Tibial nerve (tissue), 4 donors: ENCODE results near the gene PROSER2.

Source experiments
- EP300 ChIP-seq, 2 donors: sonication (generic); formaldehyde crosslinking; IDR thresholded peaks; one replicate each; pipeline ENCODE4 v1.6.1; 2017; ENCODE audit warnings: antibody characterized with exemption in 2 of 2, mild to moderate bottlenecking in 1 of 2
- POLR2A ChIP-seq, 2 donors: fragments of 450-650 bp; IDR thresholded peaks; one replicate each; pipeline ENCODE4 v1.6.1; 2017; ENCODE audit warnings: antibody characterized with exemption in 2 of 2, mild to moderate bottlenecking in 2 of 2, moderate library complexity in 2 of 2
- TF ChIP-seq, protein P1 (sequence below), 5 experiments: fragments of 200-600 bp in 3 of 5; fragments of 450-650 bp in 2 of 5; sonication (generic) in 3 of 5; IDR thresholded peaks; one replicate each; pipeline ENCODE4 v1.5.1; 2016 to 2019; ENCODE audit warnings: antibody characterized with exemption in 5 of 5, mild to moderate bottlenecking in 3 of 5, moderate library complexity in 2 of 5

DNA sequence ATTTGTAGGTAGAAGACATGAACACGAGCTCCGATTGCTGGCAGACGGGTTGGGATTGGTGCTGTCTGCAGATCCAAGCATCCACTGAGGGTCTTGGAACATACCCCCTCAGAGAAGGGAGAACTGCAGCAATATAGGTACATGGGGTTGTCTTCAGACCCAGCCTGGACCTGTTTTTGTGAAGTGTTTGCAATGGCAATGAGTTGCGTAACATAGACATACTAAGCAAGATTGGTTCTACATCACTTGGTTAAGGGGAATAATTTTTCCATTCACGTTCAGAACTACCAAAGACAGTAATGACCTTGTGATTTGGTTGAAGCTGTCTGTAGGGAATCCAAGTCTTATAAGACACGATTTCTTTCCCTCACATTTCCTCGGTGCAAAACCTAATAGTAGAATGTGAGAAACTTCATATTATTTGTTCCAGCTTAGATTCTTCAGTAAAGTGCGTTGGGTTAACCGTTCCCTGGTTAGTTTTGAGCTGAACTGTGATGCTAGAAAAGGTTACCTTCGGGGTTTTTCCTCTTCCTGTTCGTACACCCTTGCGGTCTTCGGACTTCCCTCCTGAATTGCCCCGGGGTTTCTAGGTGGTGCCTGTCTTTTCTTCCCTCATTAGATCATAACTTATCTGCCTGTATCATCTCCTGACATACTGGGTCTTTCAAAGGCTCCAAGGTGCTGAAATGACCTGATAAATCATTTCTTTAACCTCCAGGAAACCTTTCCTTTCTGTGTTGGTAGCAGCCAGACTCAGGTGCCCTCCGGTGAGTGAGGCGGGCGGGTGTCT, 14.4 kb downstream of the PROSER2 start:
- TF ChIP-seq, protein P1, sequence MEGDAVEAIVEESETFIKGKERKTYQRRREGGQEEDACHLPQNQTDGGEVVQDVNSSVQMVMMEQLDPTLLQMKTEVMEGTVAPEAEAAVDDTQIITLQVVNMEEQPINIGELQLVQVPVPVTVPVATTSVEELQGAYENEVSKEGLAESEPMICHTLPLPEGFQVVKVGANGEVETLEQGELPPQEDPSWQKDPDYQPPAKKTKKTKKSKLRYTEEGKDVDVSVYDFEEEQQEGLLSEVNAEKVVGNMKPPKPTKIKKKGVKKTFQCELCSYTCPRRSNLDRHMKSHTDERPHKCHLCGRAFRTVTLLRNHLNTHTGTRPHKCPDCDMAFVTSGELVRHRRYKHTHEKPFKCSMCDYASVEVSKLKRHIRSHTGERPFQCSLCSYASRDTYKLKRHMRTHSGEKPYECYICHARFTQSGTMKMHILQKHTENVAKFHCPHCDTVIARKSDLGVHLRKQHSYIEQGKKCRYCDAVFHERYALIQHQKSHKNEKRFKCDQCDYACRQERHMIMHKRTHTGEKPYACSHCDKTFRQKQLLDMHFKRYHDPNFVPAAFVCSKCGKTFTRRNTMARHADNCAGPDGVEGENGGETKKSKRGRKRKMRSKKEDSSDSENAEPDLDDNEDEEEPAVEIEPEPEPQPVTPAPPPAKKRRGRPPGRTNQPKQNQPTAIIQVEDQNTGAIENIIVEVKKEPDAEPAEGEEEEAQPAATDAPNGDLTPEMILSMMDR (IDR thresholded peaks at IDR 0.05): no peak
- TF ChIP-seq POLR2A (IDR thresholded peaks at IDR 0.05): no peak
- no peak for TF ChIP-seq EP300 (IDR thresholded peaks at IDR 0.05)
